Large intestine (tissue), 3 donors: ENCODE measurements around the gene CTCF. TPM values are rescaled to one million over a fixed set of nuclear protein-coding genes. Genes with fewer than 3 reads are reported as not detected.
A peak's percentile ranks its signal among the peaks of the same experiment; 100 is the strongest.

Experiments used
- DNase-seq, 2 donors: peaks; one replicate each; pipeline versions ENCODE4 v3.0.0 to v3.0.0-alpha.2; 2013
- H3K27ac ChIP-seq: one replicate; pipeline ENCODE4 v1.5.1; 2013; ENCODE audit warnings: low read length
- H3K27me3 ChIP-seq: 2 replicates; pipeline ENCODE4 v1.6.1; 2013; ENCODE audit warnings: low read length; ENCODE audit not compliant: control insufficient read depth, insufficient read depth
- H3K36me3 ChIP-seq: 2 replicates; pipeline ENCODE4 v1.6.1; 2013; ENCODE audit warnings: low read length; ENCODE audit not compliant: control insufficient read depth, insufficient read depth
- H3K4me1 ChIP-seq: one replicate; pipeline ENCODE4 v1.6.1; 2013; ENCODE audit warnings: low read length; ENCODE audit not compliant: control insufficient read depth, insufficient read depth
- H3K4me3 ChIP-seq: one replicate; pipeline ENCODE4 v1.5.1; 2013; ENCODE audit warnings: low read length
- H3K9me3 ChIP-seq: one replicate; pipeline ENCODE4 v1.6.1; 2013; ENCODE audit warnings: mild to moderate bottlenecking, low read depth, low read length, moderate library complexity; ENCODE audit not compliant: control insufficient read depth
- WGBS: methylation state at CpG from one replicate; pipeline ENCODE4 v1.1.5; 2013; ENCODE audit warnings: low lambda C conversion rate; ENCODE audit not compliant: insufficient coverage; 5-methylcytosine and 5-hydroxymethylcytosine counted together
- polyA plus RNA-seq: library from polyadenylated mRNA; unstranded; fragments of 120-200 nt; gene quantifications from one replicate; pipeline ENCODE4 v1.2.1, GENCODE V29; 2013

The CTCF gene
- polyA plus RNA-seq, 1 donor, result 43.6 TPM

DNA sequence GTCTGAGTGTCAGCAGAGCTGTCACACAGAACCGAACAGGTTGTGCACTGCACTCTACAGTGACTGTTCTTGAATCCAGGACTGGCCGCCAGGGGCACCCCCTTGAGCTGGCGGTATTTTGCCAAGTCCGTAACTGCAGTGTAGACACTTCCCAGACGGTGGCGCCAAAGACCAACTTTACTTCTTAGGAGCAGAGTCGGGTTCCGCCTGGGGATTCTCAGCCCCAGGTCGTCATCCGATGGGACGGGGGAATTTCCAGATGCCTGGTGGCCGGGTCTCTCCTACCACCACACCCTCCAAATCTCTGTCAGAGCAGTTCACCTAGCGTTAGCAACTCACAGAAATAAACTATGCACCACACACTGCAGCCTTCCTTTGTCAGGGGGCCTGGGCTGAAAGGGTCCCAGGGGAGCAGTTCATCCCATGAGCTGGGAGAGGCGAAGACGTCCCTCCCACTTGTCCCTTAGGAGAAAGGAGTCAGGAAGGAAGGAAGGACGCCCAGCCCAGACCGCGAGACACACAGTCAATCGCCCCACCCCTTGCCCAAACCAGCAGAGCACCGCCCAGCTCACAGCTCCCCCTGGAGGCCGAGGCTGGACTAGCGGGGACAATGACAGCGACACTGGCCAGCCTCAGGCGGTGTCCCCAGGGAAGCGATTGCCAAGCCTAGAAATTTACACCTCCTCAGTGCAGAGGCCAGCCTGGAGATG lies 41.1 kb upstream of the CTCF start:
- no peaks in the 10 kb centered on the region for H3K9me3 ChIP-seq
- peak overlapping the region; percentile 74 for H3K27ac ChIP-seq
- no CpG with 5 or more reads among the region's 25 CpGs for WGBS

DNA sequence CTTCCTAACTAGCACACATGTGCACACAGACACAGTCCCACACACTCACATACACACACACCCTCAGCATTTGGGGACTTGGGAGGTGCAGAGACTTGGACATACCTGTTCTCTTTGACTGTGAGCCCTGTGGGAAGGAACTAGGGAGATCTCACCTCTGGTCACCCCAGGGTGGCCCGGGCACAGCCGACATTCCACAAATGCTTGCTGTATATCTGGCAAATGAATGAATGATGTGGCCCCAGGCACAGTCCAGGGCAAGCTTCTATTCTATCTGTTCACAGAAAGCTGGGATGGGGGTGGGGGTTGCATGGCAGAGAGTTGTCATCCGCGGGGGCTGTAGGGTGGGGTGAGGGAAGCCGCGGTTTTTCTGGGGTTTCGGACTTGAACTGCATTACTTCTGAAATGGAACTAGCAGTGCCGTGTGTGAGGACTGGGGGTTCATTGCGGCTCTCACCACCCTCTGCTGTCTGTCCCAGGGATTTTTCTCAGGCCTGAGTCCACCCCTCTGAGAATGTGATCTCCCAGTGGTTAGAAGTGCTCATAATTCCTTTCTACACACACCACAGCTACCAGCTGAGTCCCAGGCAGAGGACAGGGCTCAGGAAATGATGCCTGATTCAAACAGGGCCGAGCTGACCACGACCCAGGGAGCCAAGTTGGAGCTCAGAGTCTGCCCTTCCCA lies 37.0 kb upstream of the CTCF start:
- no peaks in the 10 kb centered on the region for H3K36me3 ChIP-seq
- no peak overlapping the region for H3K4me3 ChIP-seq
- no CpG with 5 or more reads among the region's 11 CpGs for WGBS
- peaks cover 16% of the 10 kb centered on the region for H3K4me1 ChIP-seq
- peaks cover 44% of the 10 kb centered on the region for H3K27me3 ChIP-seq
- H3K9me3 ChIP-seq, result peaks cover 3% of the 10 kb centered on the region
- DNase-seq, result no peak
- no peak overlapping the region for H3K27ac ChIP-seq

More for the DNA sequence above, 41.1 kb upstream of the CTCF start:
- H3K36me3 ChIP-seq, result no peaks in the 10 kb centered on the region
- peak; percentile 89 to 94 for DNase-seq
- H3K27me3 ChIP-seq, result peaks cover 13% of the 10 kb centered on the region
- peak overlapping the region; percentile 47 for H3K4me3 ChIP-seq
- H3K4me1 ChIP-seq, result peaks cover 19% of the 10 kb centered on the region

DNA sequence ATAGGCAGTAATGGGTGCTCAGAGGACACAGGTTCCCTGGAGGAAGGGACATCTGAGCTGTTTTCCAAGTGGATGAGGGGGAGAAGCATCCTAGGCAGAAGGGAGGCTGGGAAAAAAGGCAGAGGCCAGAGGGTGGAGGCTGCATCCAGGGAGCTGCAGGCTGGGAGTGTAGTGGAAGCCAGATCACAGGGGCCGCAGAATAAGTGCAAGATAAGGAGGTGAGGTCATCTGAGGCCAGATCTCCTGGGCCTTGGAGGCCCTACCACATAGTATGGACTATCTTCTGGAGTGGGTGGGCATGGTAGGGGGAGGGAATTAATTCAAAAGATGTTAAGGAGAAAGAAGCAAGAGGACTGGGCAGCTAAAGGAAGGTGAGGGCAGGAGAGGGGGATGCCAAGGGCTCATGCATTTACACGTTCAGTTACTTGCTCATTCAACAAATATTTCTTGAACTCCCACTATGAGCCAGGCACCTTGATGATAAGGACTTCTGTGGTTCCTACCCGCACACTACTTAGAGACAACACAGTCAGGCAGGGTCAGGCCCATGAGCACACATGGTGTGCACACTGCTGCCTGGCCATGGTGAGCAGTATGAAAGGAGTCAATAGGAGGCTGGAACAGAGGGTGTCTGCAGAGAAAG lies 36.1 kb upstream of the CTCF start:
- H3K4me3 ChIP-seq, result no peak overlapping the region
- WGBS, result no CpG with 5 or more reads among the region's 3 CpGs
- H3K4me1 ChIP-seq, result peaks cover 20% of the 10 kb centered on the region
- peaks cover 3% of the 10 kb centered on the region for H3K9me3 ChIP-seq
- no peak for DNase-seq
- H3K36me3 ChIP-seq, result no peaks in the 10 kb centered on the region
- peaks cover 53% of the 10 kb centered on the region for H3K27me3 ChIP-seq
- H3K27ac ChIP-seq, result no peak overlapping the region

DNA sequence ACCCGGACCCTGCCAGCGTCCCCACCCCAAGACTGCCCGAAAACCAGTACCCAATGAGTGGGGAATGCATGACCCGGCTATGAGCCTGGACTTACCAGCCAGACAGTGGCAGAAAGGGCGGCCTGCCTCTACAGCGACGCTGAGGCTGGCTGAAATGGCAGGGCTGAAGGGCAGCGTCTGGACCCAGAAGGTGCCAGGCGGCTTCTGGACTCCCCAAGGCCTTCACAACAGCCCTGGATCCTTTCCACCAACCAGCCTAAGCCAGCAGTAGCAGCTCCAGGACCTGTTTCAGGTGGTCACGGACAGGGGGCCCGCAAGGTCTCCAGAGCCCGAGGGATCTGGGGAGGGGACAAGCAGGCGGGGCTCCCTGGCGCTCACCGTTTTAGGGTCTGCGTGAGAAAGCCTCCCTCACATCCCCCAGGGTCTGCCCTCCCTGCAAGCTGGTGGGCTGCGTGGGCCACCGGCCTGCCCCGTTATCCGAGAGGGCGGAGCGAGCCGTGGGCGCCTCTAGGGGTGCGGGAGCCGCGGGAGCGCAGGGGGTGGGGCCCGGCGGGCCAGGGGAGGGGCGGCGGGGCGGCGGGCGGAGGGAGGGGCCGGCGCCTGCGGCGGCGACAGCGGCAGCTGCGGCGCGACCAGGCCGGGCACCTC lies 34.0 kb upstream of the CTCF start, which contains the start of gene RIPOR1:
RIPOR1 (plus strand) TSS at position 608 of the 648 bp plus-strand sequence. CDS start 9,618 bp downstream, outside the sequence.
- peak within 1 kb of the TSS; percentile 37 for H3K27ac ChIP-seq
- H3K36me3 ChIP-seq, result no peaks in the 10 kb centered on the region
- peaks cover 69% of the 10 kb centered on the region for H3K27me3 ChIP-seq
- H3K9me3 ChIP-seq, result peaks cover 3% of the 10 kb centered on the region
- peak within 1 kb of the TSS; percentile 56 for H3K4me3 ChIP-seq
- peaks cover 15% of the 10 kb centered on the region for H3K4me1 ChIP-seq
- WGBS, result no CpG with 5 or more reads among the region's 45 CpGs
- no peak for DNase-seq

DNA sequence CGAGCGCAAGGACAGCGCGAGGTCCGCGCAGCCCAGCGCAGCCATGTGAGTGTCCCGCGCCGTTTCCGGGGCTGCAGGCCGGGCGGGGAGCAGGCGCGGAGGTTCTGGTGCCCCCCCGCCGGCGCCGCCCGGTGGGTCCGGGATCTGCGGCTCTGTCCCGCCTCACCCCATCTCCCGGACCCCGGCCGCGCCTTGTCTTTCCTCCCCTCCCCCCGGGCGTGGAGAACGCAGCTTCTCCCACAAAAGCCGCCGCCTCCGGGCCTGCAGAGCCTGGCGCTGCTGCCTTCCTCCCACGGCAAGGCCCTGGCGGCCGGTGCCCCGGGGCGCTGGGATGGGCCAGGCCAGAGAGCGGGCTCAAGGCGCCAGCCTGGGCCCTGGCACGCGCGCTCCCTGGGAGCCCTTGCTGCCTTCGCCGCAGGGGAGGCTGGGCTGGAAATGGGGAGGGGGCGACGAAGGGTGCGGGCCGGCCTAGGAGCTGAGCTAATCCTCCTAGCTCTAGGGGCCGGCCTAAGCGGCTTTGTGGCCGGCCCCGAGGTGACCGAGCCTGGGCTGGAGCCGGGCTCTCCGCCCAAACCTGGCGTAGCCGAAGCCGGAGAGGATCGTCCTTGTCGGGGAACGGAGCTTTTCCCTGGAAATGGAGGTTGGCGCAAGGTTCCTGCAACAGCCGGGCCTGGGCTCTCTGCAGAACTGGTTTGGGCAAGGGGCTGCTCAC lies 33.3 kb upstream of the CTCF start:
- peak overlapping the region; percentile 56 for H3K4me3 ChIP-seq
- H3K4me1 ChIP-seq, result peaks cover 15% of the 10 kb centered on the region
- peak in 1 of 2 donors; percentile 51 for DNase-seq
- no peaks in the 10 kb centered on the region for H3K36me3 ChIP-seq
- H3K9me3 ChIP-seq, result peaks cover 3% of the 10 kb centered on the region
- H3K27me3 ChIP-seq, result peaks cover 69% of the 10 kb centered on the region
- peak overlapping the region; percentile 37 for H3K27ac ChIP-seq
- WGBS, result no CpG with 5 or more reads among the region's 65 CpGs

DNA sequence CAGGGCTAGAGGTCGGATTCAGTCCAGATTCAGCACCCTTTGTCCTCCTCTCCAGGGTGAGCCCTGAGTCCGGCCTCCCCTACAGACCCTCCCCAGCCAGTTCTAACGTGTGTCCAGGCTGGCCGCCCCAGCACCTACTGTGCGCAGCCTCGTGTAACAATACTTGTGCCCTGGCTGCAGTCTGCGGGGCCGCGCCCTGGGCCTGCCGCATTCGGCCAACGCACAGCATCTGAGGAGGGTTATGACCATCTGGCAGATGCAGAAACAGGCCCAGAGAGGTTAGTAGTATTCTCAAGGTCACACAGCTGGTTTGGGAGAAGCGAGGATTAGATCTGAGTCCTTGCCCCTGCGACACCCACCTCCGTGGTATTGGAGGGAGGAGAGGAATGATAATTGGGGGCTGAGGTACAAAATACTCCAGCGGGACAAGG lies 32.7 kb upstream of the CTCF start:
- Histone ChIP-seq H3K4me3 (peak overlapping the region; percentile 56), H3K9me3 (peaks cover 3% of the 10 kb centered on the region), H3K36me3 (no peaks in the 10 kb centered on the region), H3K4me1 (peaks cover 15% of the 10 kb centered on the region), H3K27me3 (peaks cover 69% of the 10 kb centered on the region), H3K27ac (peak overlapping the region; percentile 37)
- no CpG with 5 or more reads among the region's 16 CpGs for WGBS
- DNase-seq, result no peak

DNA sequence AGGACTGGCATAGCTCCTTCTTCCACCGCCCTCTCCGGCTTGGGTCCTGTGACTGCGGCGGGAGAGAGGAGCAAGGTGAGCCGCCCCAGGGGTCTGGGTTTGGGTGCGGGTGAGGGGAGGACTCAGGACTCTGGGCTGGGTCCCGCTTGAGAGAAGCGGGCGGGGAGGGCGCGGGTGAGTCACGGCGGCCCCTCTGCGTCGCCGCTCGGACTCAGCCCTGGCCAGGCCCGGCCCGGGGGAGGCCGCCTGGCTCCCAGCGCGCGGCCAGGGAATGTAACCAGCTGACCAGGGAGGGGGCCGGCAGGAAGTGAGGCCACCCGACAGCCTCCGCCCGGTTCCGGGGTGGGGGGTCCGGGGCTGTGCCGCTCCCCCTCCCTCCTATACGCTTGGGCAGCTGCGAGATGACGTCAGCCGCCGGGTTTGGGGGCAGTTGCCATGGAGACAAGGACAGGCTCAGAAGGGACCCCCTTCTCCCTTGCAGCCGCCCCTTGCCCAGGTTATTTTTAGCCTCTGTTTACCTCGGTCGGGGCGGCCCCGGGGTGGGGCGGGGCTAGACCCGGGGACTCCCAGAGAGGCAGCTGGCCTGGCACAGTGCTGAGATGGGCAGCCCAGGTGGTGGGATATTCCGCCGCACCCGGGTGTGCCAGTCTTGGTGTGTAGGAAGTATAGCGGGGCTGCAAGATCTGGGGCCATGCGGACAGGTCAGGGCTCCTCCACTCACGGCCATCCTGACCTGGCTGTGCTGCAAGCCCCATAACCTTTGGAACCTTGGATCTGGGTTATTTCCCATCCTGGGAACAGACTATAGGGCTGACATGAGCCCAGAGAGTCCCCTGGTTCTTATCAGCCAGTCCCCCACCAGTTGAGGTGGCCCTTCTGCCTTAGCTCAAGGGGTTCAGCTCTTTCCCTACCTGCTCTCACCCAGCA lies 32.0 kb upstream of the CTCF start:
- H3K27me3 ChIP-seq, result peaks cover 69% of the 10 kb centered on the region

DNA sequence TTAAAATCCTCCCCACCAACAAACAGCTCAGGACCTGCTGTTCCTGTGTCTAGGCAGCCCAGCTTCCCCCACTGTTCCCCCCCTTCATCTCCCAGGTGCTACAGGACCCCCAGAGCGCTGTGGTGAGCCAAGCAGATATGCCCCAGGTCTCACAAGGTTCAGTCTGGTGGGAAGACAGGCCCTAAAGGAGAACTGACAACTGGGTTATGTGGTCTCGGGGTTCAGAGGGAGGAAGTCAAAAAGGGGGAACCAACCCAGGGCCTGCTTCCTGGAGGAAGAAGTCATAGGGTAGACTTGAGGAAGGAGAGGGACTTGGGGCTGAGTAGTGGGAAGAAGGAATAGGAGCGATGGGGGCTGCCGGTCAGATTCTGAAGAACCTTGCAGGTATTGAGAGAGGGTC lies 31.1 kb upstream of the CTCF start:
- WGBS, result 80% methylated on average over 1 of the region's 4 CpGs
- Histone ChIP-seq H3K9me3 (peaks cover 3% of the 10 kb centered on the region), H3K4me3 (no peak overlapping the region), H3K27ac (no peak overlapping the region), H3K36me3 (no peaks in the 10 kb centered on the region), H3K4me1 (peaks cover 15% of the 10 kb centered on the region), H3K27me3 (peaks cover 70% of the 10 kb centered on the region)
- DNase-seq, result peak in 1 of 2 donors; percentile 3

More for the DNA sequence above, 32.0 kb upstream of the CTCF start:
- DNase-seq, result peak; percentile 50 to 55
- peak overlapping the region; percentile 37 for H3K27ac ChIP-seq
- no CpG with 5 or more reads among the region's 48 CpGs for WGBS
- peaks cover 15% of the 10 kb centered on the region for H3K4me1 ChIP-seq
- no peaks in the 10 kb centered on the region for H3K36me3 ChIP-seq
- H3K4me3 ChIP-seq, result peak overlapping the region; percentile 56
- peaks cover 3% of the 10 kb centered on the region for H3K9me3 ChIP-seq

DNA sequence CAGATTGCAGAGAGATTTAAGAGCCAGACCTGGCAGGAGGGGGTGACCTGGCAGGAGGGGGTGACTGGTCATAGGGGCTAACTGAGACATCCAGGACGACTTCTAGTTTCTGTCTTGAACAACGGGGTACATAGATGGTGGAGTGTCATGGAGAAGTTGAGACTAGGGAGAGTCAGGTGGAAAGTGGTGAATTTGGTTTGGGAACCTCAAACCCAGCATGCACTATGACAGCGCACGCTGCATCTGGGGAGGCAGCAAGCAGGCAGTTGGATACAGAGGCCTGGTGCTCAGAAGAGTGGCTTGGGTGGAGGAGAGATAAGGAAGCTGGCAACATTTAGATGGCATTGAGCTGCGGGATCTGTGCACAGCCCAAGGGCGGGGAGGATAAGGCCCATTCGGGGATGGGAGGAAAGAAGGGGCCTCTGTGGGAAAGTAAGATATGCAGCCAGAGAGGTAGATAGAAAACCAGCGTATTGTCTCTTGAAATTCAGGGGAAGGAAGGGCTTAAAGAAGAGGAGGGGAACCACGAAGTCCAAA lies 29.2 kb upstream of the CTCF start:
- no peaks in the 10 kb centered on the region for H3K36me3 ChIP-seq
- peaks cover 19% of the 10 kb centered on the region for H3K4me1 ChIP-seq
- H3K4me3 ChIP-seq, result no peak overlapping the region
- H3K27me3 ChIP-seq, result peaks cover 74% of the 10 kb centered on the region
- 86% methylated on average over 1 of the region's 9 CpGs for WGBS
- no peak overlapping the region for H3K27ac ChIP-seq
- H3K9me3 ChIP-seq, result peaks cover 7% of the 10 kb centered on the region
- no peak for DNase-seq
